SIG-M5 (cell line): ENCODE measurements around the gene PDSS2.
"Not testable (repeated sequence)": the region's sequence is repeated elsewhere in the genome, so short reads cannot be mapped to it uniquely, and the experiment has no call there.

Experiments
- DNase-seq: peaks from one replicate; lab custom pipeline; 2025; lab: John Stamatoyannopoulos, UW

PDSS2 gene

GRCh38 chr6:107118540-107118939, 340.8 kb downstream of the PDSS2 start:
- not testable (repeated sequence) for DNase-seq

- DNase-seq = no peak
Measured at GRCh38 chr6:107116931-107117330, 342.4 kb downstream of the PDSS2 start.

GRCh38 chr6:107116328-107116892, 343.0 kb downstream of the PDSS2 start:
- peak; percentile 46 for DNase-seq

- no peak for DNase-seq
Measured at GRCh38 chr6:107115695-107116327, 343.6 kb downstream of the PDSS2 start.

GRCh38 chr6:107114926-107115694, 344.3 kb downstream of the PDSS2 start, which contains the start of gene BEND3:
BEND3 (minus strand) TSS chr6:107115515; CDS start chr6:107099285, 16,230 bp downstream.
- no peak for DNase-seq

GRCh38 chr6:107114213-107114925, 345.0 kb downstream of the PDSS2 start:
- no peak for DNase-seq

- peak; percentile 68 for DNase-seq
Measured at GRCh38 chr6:107110200-107110599, 349.2 kb downstream of the PDSS2 start.

GRCh38 chr6:107108201-107108890, 351.0 kb downstream of the PDSS2 start:
- DNase-seq = no peak

GRCh38 chr6:107107791-107108190, 351.6 kb downstream of the PDSS2 start:
- no peak for DNase-seq

- DNase-seq = no peak
Measured at GRCh38 chr6:107106165-107106564, 353.2 kb downstream of the PDSS2 start.

- no peak for DNase-seq
Measured at GRCh38 chr6:107105511-107106116, 353.8 kb downstream of the PDSS2 start.

GRCh38 chr6:107103082-107103481, 356.3 kb downstream of the PDSS2 start:
- no peak for DNase-seq
